Endothelial cell of umbilical vein (primary cell): ENCODE measurements around the gene HES2. TPM values are rescaled to one million over a fixed set of nuclear protein-coding genes. Genes with fewer than 3 reads are reported as not detected.
A peak's percentile ranks its signal among the peaks of the same experiment; 100 is the strongest.

Experiments
- BruUV-seq: library from RNA; stranded (reverse); fragments of 400-500 nt; replicated peaks from 2 replicates; lab custom pipeline; 2021; lab: Mats Ljungman, UMichigan
- CTCF ChIA-PET: fragments of 300-600, 350-600 bp; sonication (Branson Sonifier 250); formaldehyde crosslinking; loops from one replicate; lab custom pipeline; 2021; ENCODE audit warnings: antibody characterized with exemption, inconsistent platforms; lab: Charles Lee
- POLR2A ChIA-PET: fragments of 300-600, 350-600 bp; sonication (Branson Sonifier 250); formaldehyde crosslinking; loops from one replicate; lab custom pipeline; 2021; ENCODE audit warnings: antibody characterized with exemption, inconsistent platforms; lab: Charles Lee
- DNase-seq: peaks from one replicate; pipeline ENCODE4 v3.0.0-alpha.2; 2011; ENCODE audit warnings: low read depth, low spot score
- FAIRE-seq: peaks from 2 replicates; lab custom pipeline; 2011; peaks lifted over from hg19 to GRCh38; lab: Jason Lieb, UNC
- H2AFZ ChIP-seq: 2 replicates; pipeline ENCODE4 v1.6.0; 2012; ENCODE audit warnings: low read depth, low read length, control low read depth, inconsistent platforms
- H3K27ac ChIP-seq: 2 replicates; pipeline ENCODE4 v1.5.1; 2011; ENCODE audit warnings: low read depth, mild to moderate bottlenecking, control low read depth, low read length, moderate library complexity; ENCODE audit not compliant: insufficient read depth
- H3K27me3 ChIP-seq, 2 experiments: 2 replicates each; pipeline versions ENCODE4 v1.6.0 to v1.6.1; 2011; ENCODE audit warnings: low read length in 2 of 2, mixed read lengths in 1 of 2; ENCODE audit not compliant: control insufficient read depth in 2 of 2, insufficient read depth in 2 of 2
- H3K36me3 ChIP-seq, 2 experiments: 2 replicates in 1 of 2; 3 replicates in 1 of 2; pipeline ENCODE4 v1.5.1; 2011; ENCODE audit warnings: low read length in 2 of 2, mild to moderate bottlenecking in 1 of 2, moderate library complexity in 1 of 2; ENCODE audit not compliant: control insufficient read depth in 2 of 2, insufficient read depth in 2 of 2; ENCODE audit errors: extremely low read depth in 1 of 2
- H3K4me1 ChIP-seq: 3 replicates; pipeline ENCODE4 v1.5.1; 2011; ENCODE audit warnings: mild to moderate bottlenecking, low read length; ENCODE audit not compliant: control insufficient read depth, insufficient read depth; ENCODE audit errors: extremely low read depth
- H3K4me2 ChIP-seq: 2 replicates; pipeline ENCODE4 v1.6.1; 2011; ENCODE audit warnings: low read length, control low read depth, mixed read lengths; ENCODE audit not compliant: insufficient read depth
- H3K4me3 ChIP-seq, 3 experiments: fragments of 200-600 bp in 1 of 3; sonication (generic), shearing (Covaris generic) in 1 of 3; replicated peaks in 1 of 3; 2 replicates each; pipeline ENCODE4 v1.5.1; 2011 to 2016; ENCODE audit warnings: control low read depth in 3 of 3, low read length in 3 of 3, mild to moderate bottlenecking in 2 of 3, inconsistent platforms in 1 of 3, low read depth in 1 of 3, moderate library complexity in 1 of 3; ENCODE audit not compliant: insufficient read depth in 1 of 3
- H3K79me2 ChIP-seq: 2 replicates; pipeline ENCODE4 v1.6.0; 2012; ENCODE audit warnings: low read length, inconsistent platforms; ENCODE audit not compliant: control insufficient read depth, insufficient read depth
- H3K9ac ChIP-seq: replicated peaks from 2 replicates; pipeline ENCODE3; 2011; ENCODE audit warnings: low read length, control low read depth; ENCODE audit not compliant: insufficient read depth; ENCODE audit errors: extremely low read depth
- H3K9me1 ChIP-seq: replicated peaks from 3 replicates; pipeline ENCODE4 v1.6.0; 2011; ENCODE audit warnings: mild to moderate bottlenecking, low read length; ENCODE audit not compliant: control insufficient read depth, insufficient read depth; ENCODE audit errors: extremely low read depth
- H3K9me3 ChIP-seq: replicated peaks from 2 replicates; pipeline ENCODE4 v1.5.1; 2012; ENCODE audit warnings: low read length, inconsistent platforms; ENCODE audit not compliant: control insufficient read depth, insufficient read depth
- H4K20me1 ChIP-seq: replicated peaks from 2 replicates; pipeline ENCODE3; 2011; ENCODE audit warnings: mild to moderate bottlenecking, low read length; ENCODE audit not compliant: control insufficient read depth, insufficient read depth; ENCODE audit errors: extremely low read depth
- CTCF ChIP-seq, 2 donors: IDR thresholded peaks; 1 replicate in 1 of 2; 2 replicates in 1 of 2; pipeline ENCODE4 v1.5.1; 2011; ENCODE audit warnings: low read length in 2 of 2, mild to moderate bottlenecking in 2 of 2, moderate library complexity in 2 of 2, control low read depth in 1 of 2, inconsistent platforms in 1 of 2, low read depth in 1 of 2; ENCODE audit not compliant: insufficient read depth in 1 of 2; ENCODE audit errors: extremely low read depth in 1 of 2
- EZH2 ChIP-seq: IDR thresholded peaks from 2 replicates; pipeline ENCODE4 v1.6.1; 2012; ENCODE audit warnings: borderline replicate concordance, low read depth, mild to moderate bottlenecking, moderate library complexity, low read length, inconsistent platforms; ENCODE audit not compliant: severe bottlenecking
- FOS ChIP-seq: IDR thresholded peaks from 2 replicates; pipeline ENCODE4 v1.6.1; 2011; ENCODE audit warnings: mild to moderate bottlenecking, low read length, moderate library complexity, borderline replicate concordance; ENCODE audit not compliant: insufficient read depth
- GATA2 ChIP-seq: IDR thresholded peaks from 2 replicates; pipeline ENCODE4 v1.7.0; 2011; ENCODE audit warnings: low read depth, mild to moderate bottlenecking, moderate library complexity, mixed read lengths, low read length; ENCODE audit not compliant: insufficient read length, insufficient read depth
- JUN ChIP-seq: IDR thresholded peaks from 2 replicates; pipeline ENCODE4 v1.6.1; 2011; ENCODE audit warnings: borderline replicate concordance, low read depth; ENCODE audit not compliant: insufficient read length, insufficient read depth
- MAX ChIP-seq: IDR thresholded peaks from 2 replicates; pipeline ENCODE4 v1.6.1; 2011; ENCODE audit not compliant: insufficient read depth, insufficient read length
- MYC ChIP-seq: IDR thresholded peaks from one replicate; pipeline ENCODE4 v1.6.1; 2011; ENCODE audit warnings: mild to moderate bottlenecking, low read depth, low read length
- POLR2A ChIP-seq: IDR thresholded peaks from 2 replicates; pipeline ENCODE4 v1.6.1; 2012; ENCODE audit warnings: low read depth, mild to moderate bottlenecking, control low read depth, low read length
- POLR2AphosphoS5 ChIP-seq: IDR thresholded peaks from 2 replicates; pipeline ENCODE4 v1.6.1; 2012; ENCODE audit warnings: low read depth, mild to moderate bottlenecking, control low read depth, low read length, moderate library complexity; ENCODE audit not compliant: insufficient read depth
- dilution Hi-C: fragments of 300-500 bp; cut with MboI; formaldehyde crosslinking; loops from one replicate; pipeline ENCODE4 v1.15.0; 2019; ENCODE audit warnings: low sequenced_read_pairs; ENCODE audit not compliant: extremely low pct_ligation_motif_present
- intact Hi-C: fragments of 100-400 bp; cut with micrococcal nuclease; formaldehyde crosslinking; loops from one replicate; pipeline ENCODE4 v1.10.0; 2022
- polyA plus RNA-seq, 4 experiments: library from polyadenylated mRNA; depleted of rRNA in 3 of 4; stranded (reverse) in 3 of 4; unstranded in 1 of 4; fragments of >200 nt; gene quantifications; 2 replicates each; pipeline versions ENCODE4 v1.2.1 to v1.2.3, GENCODE V29; 2011 to 2012; ENCODE audit warnings: missing spikeins in 1 of 4
- total RNA-seq: library from RNA; stranded (reverse); gene quantifications from 2 replicates; pipeline ENCODE4 v1.2.3, GENCODE V29; 2021

Gene HES2
- total and polyA plus RNA-seq, 2 donors (not counting 3 experiments of a cell fraction or from before 2014, with no cell fraction given): 3.6 to 9.4 TPM

DNA sequence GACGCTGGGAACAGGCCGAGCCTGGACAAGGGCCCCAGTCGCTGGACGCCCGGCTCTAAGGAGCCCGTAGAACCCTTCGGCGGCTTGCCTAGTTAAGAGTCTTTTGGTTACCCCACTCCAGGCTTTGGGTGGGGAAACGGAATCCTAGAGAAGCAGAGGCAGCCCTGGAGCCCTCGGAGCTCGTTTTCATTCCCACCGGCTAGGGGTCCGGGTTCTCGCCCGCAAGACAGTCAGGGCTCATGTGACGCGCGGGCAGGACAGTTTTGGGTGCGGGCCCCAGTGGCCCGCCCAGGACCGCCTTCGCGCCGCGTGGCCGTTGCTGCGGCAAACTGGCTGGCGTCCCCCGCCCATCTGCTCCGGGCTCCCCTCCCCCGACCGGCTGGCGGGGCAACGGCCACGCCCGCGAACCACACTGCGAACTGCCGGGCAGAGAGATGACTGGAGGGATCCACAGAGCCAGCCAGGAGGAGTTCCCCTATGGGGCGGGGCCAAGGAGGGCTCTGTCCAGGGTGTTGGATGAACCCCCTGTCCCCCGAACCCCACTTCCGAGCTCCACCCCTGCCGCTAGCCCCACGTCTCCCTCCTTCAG, 829 bp upstream of the HES2 start:
- no peak overlapping the region for H3K27ac ChIP-seq
- FAIRE-seq (no peak), DNase-seq (no peak)
- H4K20me1 ChIP-seq: no peaks in the 10 kb centered on the region
- H3K4me2 ChIP-seq: peak overlapping the region; percentile 74
- H3K36me3 ChIP-seq: no peaks in the 10 kb centered on the region
- H2AFZ ChIP-seq: peak overlapping the region; percentile 80
- dilution Hi-C loops: no loop called here
- intact Hi-C loops: loop anchor here (5.0 kb wide), 3 partner anchors 158 to 368 kb away; partner anchors contain the start of genes GPR153 and ICMT
- no TSS peak for BruUV-seq
- POLR2A ChIA-PET: no interaction called here
- peak overlapping the region in 1 of 3 experiments; percentile 40 for H3K4me3 ChIP-seq
- no peaks in the 10 kb centered on the region for H3K9me3 ChIP-seq
- CTCF ChIA-PET: interaction anchor here (1.0 to 11.1 kb wide), 9 partner anchors 11 to 216 kb away, joined by 3 to 202 read pairs (median 4); no protein-coding TSS in a partner anchor
- H3K9me1 ChIP-seq: no peaks in the 10 kb centered on the region
- TF ChIP-seq POLR2A (peak; percentile 16), CTCF (IDR thresholded peaks at IDR 0.05; ENCODE audit: extremely low read depth in 1 of 2, insufficient read depth in 1 of 2, low read depth in 1 of 2, low read length in 2 of 2) (no peak), EZH2 (peak; percentile 24)
- H3K27me3 ChIP-seq: peaks cover 0 to 10% of the 10 kb centered on the region in 2 experiments
- H3K4me1 ChIP-seq: peaks cover 35% of the 10 kb centered on the region
- peak overlapping the region; percentile 46 for H3K9ac ChIP-seq
- no peaks in the 10 kb centered on the region for H3K79me2 ChIP-seq

DNA sequence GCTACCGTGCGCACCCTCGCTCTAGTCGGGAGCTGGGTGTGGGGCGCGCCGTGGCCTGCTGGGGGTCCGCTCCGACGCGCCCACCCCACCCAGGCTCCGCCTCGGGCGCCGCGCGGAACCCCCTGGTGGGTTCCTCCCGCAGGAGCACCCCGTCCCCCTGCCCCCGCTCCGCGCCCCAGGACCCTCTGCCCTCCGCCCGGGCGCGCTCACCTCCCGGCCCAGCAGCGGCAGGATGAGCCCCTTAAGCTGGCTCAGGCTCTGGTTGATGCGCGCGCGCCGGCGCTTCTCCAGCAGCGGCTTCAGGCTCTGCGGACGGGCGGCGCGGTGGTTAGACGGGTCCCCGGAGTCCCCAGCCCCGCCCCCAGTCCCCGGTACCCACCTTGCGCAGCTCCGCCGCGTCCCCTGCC, 319 bp downstream of the HES2 start:
- no peaks in the 10 kb centered on the region for H3K9me3 ChIP-seq
- intact Hi-C loops (no loop called here), dilution Hi-C loops (no loop called here)
- H3K4me3 ChIP-seq: peak overlapping the region in 2 of 3 experiments; percentile 24 to 34
- H2AFZ ChIP-seq: peak overlapping the region; percentile 30
- no peaks in the 10 kb centered on the region for H3K36me3 ChIP-seq
- H4K20me1 ChIP-seq: no peaks in the 10 kb centered on the region
- DNase-seq (no peak), FAIRE-seq (no peak)
- CTCF ChIA-PET: interaction anchor here (0.9 to 11.1 kb wide), 8 partner anchors 10 to 62 kb away, joined by 3 to 202 read pairs (median 4); no protein-coding TSS in a partner anchor
- TF ChIP-seq JUN (no peak), GATA2 (no peak), EZH2 (no peak), POLR2A (no peak), POLR2AphosphoS5 (no peak), CTCF (IDR thresholded peaks at IDR 0.05; ENCODE audit: extremely low read depth in 1 of 2, insufficient read depth in 1 of 2, low read depth in 1 of 2, low read length in 2 of 2) (no peak), MYC (no peak), FOS (no peak), MAX (no peak)
- POLR2A ChIA-PET: no interaction called here
- H3K9me1 ChIP-seq: no peaks in the 10 kb centered on the region
- H3K4me2 ChIP-seq: peak overlapping the region; percentile 9
- H3K79me2 ChIP-seq: no peaks in the 10 kb centered on the region
- H3K27me3 ChIP-seq: peaks cover 4 to 8% of the 10 kb centered on the region in 2 experiments
- no peak overlapping the region for H3K27ac ChIP-seq
- peaks cover 38% of the 10 kb centered on the region for H3K4me1 ChIP-seq
- BruUV-seq: no TSS peak
- no peak overlapping the region for H3K9ac ChIP-seq
